HCT116 (cell line): Measurements from ENCODE around the gene NAA15.
"Not testable (repeated sequence)": the region's sequence is repeated elsewhere in the genome, so short reads cannot be mapped to it uniquely, and the experiment has no call there.

Experiments
- JUND ChIP-seq: IDR thresholded peaks from 2 replicates; pipeline ENCODE4 v1.6.1; 2012
- POLR2A ChIP-seq: IDR thresholded peaks from 2 replicates; pipeline ENCODE4 v1.7.0; 2011; ENCODE audit warnings: borderline replicate concordance; ENCODE audit not compliant: insufficient read depth, insufficient read length; ENCODE audit errors: extremely low read depth
- SP1 ChIP-seq: IDR thresholded peaks from 2 replicates; pipeline ENCODE4 v1.6.1; 2012; ENCODE audit warnings: low read depth
- TF ChIP-seq, protein P1 (sequence below), 3 experiments: fragments of 200-600 bp in 1 of 3; sonication (generic) in 1 of 3; IDR thresholded peaks in 2 of 3; conservative IDR thresholded peaks in 1 of 3; 2 replicates each; pipeline ENCODE4 v1.5.1; 2012 to 2017; ENCODE audit warnings: low read depth in 2 of 3, low read length in 2 of 3, antibody characterized with exemption in 1 of 3, borderline replicate concordance in 1 of 3, control low read depth in 1 of 3, mild to moderate bottlenecking in 1 of 3, mixed read lengths in 1 of 3, mixed run types in 1 of 3, moderate library complexity in 1 of 3; ENCODE audit not compliant: insufficient read depth in 1 of 3

DNA sequence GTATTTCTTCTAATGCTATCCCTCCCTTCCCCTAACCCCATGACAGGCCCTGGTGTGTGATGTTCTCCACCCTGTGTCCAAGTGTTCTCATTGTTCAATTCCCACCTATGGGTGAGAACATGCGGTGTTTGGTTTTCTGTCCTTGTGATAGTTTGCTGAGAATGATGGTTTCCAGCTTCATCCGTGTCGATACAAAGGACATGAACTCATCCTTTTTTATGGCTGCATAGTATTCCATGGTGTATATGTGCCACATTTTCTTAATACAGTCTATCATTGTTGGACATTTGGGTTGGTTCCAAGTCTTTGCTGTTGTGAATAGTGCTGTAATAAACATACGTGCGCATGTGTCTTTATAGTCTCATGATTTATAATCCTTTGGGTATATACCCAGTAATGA is 163.2 kb downstream of the NAA15 start:
- TF ChIP-seq JUND, POLR2A, SP1: not testable (repeated sequence)
- TF ChIP-seq, protein P1, sequence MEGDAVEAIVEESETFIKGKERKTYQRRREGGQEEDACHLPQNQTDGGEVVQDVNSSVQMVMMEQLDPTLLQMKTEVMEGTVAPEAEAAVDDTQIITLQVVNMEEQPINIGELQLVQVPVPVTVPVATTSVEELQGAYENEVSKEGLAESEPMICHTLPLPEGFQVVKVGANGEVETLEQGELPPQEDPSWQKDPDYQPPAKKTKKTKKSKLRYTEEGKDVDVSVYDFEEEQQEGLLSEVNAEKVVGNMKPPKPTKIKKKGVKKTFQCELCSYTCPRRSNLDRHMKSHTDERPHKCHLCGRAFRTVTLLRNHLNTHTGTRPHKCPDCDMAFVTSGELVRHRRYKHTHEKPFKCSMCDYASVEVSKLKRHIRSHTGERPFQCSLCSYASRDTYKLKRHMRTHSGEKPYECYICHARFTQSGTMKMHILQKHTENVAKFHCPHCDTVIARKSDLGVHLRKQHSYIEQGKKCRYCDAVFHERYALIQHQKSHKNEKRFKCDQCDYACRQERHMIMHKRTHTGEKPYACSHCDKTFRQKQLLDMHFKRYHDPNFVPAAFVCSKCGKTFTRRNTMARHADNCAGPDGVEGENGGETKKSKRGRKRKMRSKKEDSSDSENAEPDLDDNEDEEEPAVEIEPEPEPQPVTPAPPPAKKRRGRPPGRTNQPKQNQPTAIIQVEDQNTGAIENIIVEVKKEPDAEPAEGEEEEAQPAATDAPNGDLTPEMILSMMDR (IDR thresholded peaks at IDR 0.05 in 2 of 3, conservative IDR thresholded peaks at IDR 0.05 in 1 of 3; ENCODE audit: borderline replicate concordance in 1 of 3, insufficient read depth in 1 of 3, low read depth in 2 of 3, low read length in 2 of 3) = not testable (repeated sequence)
